C4-2B (cell line): ENCODE results near the gene ARMCX5.

Experiments
- H3K27ac ChIP-seq: fragments of 450-650 bp; 2 replicates; pipeline ENCODE4 v1.5.1; 2017
- CTCF ChIP-seq: fragments of 450-650 bp; conservative IDR thresholded peaks from 2 replicates; pipeline ENCODE4 v1.5.1; 2017; ENCODE audit warnings: mild to moderate bottlenecking
- ZFX ChIP-seq: fragments of 450-650 bp; IDR thresholded peaks from 2 replicates; pipeline ENCODE4 v1.6.1; 2017

ARMCX5 gene

GRCh38 chrX:102599084-102599950 is at the start of gene ARMCX5:
TSS of gene ARMCX5 (plus strand) at chrX:102599515. CDS start at chrX:102602142, 2,627 bp downstream.
- H3K27ac ChIP-seq = peak within 1 kb of the TSS; percentile 87
- TF ChIP-seq CTCF (no peak; the same call in 1 of the 2 replicates), ZFX (no peak)

- TF ChIP-seq CTCF (no peak), ZFX (no peak)
- H3K27ac ChIP-seq = no peak overlapping the region
Observed at GRCh38 chrX:102558607-102559006, 40.7 kb upstream of the ARMCX5 start.

GRCh38 chrX:102560423-102561068 is 38.8 kb upstream of the ARMCX5 start:
- no peak overlapping the region for H3K27ac ChIP-seq
- TF ChIP-seq ZFX (no peak), CTCF (no peak)

GRCh38 chrX:102580891-102581290 is 18.4 kb upstream of the ARMCX5 start:
- TF ChIP-seq ZFX (no peak), CTCF (no peak)
- H3K27ac ChIP-seq = no peak overlapping the region

- no peak for TF ChIP-seq CTCF
- TF ChIP-seq ZFX = no peak
- H3K27ac ChIP-seq = no peak overlapping the region
Observed at GRCh38 chrX:102593367-102593766, 5.9 kb upstream of the ARMCX5 start.

GRCh38 chrX:102599951-102600579 is 750 bp downstream of the ARMCX5 start:
- peak overlapping the region; percentile 87 for H3K27ac ChIP-seq
- TF ChIP-seq ZFX = no peak
- TF ChIP-seq CTCF = no peak

GRCh38 chrX:102604327-102604726 is 5.0 kb downstream of the ARMCX5 start:
- no peak for TF ChIP-seq CTCF
- no peak for TF ChIP-seq ZFX

More at GRCh38 chrX:102604327-102604726, 5.0 kb downstream of the ARMCX5 start:
- H3K27ac ChIP-seq = no peak overlapping the region
